ENCODE measurements around the gene LRCH4.

DNA sequence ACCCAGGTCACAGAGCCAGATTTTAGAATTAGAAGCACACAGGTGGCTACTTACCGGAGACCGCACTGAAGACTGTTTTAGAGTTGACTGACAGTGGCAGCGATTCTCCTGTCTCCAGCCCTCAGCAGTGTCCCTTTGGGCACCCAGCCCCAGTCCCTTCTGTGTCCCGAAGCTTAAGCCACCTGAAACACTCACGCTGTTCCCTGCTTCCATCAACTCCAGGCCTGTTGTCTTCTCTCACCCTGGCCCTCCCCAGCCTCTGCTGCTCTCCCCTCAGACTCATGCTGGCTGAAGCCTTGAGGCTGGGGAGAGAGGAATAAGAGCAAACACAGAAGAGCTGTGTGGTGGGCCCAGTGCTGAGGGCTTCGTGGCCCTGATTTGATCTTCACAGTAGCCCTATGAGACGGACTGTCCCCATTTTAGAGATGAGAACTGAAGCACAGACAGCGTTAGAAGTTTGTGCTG lies 22.8 kb downstream of the LRCH4 start:
- TF ChIP-seq POLR2AphosphoS5 (IDR thresholded peaks at IDR 0.05; ENCODE audit: control insufficient read depth, insufficient read depth, low read depth, low read length) (no peak), PML (IDR thresholded peaks at IDR 0.05; ENCODE audit: low read length) (no peak)
- TF ChIP-seq, protein P1, sequence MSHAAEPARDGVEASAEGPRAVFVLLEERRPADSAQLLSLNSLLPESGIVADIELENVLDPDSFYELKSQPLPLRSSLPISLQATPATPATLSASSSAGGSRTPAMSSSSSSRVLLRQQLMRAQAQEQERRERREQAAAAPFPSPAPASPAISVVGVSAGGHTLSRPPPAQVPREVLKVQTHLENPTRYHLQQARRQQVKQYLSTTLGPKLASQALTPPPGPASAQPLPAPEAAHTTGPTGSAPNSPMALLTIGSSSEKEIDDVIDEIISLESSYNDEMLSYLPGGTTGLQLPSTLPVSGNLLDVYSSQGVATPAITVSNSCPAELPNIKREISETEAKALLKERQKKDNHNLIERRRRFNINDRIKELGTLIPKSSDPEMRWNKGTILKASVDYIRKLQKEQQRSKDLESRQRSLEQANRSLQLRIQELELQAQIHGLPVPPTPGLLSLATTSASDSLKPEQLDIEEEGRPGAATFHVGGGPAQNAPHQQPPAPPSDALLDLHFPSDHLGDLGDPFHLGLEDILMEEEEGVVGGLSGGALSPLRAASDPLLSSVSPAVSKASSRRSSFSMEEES (CRISPR knock-in tag; IDR thresholded peaks at IDR 0.05) = no peak
- TF ChIP-seq, protein P2, sequence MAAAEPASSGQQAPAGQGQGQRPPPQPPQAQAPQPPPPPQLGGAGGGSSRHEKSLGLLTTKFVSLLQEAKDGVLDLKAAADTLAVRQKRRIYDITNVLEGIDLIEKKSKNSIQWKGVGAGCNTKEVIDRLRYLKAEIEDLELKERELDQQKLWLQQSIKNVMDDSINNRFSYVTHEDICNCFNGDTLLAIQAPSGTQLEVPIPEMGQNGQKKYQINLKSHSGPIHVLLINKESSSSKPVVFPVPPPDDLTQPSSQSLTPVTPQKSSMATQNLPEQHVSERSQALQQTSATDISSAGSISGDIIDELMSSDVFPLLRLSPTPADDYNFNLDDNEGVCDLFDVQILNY (CRISPR knock-in tag; IDR thresholded peaks at IDR 0.05) = no peak

Measured in K562 (cell line).